ENCODE results near the gene CASKIN2.
"Not testable (repeated sequence)": the region's sequence is repeated elsewhere in the genome, so short reads cannot be mapped to it uniquely, and the experiment has no call there.

Gene CASKIN2

GRCh38 chr17:75456417-75457046 lies 58.8 kb downstream of the CASKIN2 start, which contains the start of gene TMEM94:
TSS of gene TMEM94 (plus strand) at chr17:75456635. CDS start at chr17:75471906, 15,271 bp downstream.
- DNase-seq, result peak; percentile 90 to 99 (median 97)
- intact Hi-C loops (cut with DNase I), result loop anchor here (5.0 kb wide), 1 partner anchor 61 kb away; the partner anchor contains the start of genes CASKIN2 and TSEN54

GRCh38 chr17:75456039-75456416 lies 59.3 kb downstream of the CASKIN2 start:
- intact Hi-C loops (cut with DNase I), result loop anchor here (5.0 kb wide), 1 partner anchor 61 kb away; the partner anchor contains the start of genes CASKIN2 and TSEN54

DNA sequence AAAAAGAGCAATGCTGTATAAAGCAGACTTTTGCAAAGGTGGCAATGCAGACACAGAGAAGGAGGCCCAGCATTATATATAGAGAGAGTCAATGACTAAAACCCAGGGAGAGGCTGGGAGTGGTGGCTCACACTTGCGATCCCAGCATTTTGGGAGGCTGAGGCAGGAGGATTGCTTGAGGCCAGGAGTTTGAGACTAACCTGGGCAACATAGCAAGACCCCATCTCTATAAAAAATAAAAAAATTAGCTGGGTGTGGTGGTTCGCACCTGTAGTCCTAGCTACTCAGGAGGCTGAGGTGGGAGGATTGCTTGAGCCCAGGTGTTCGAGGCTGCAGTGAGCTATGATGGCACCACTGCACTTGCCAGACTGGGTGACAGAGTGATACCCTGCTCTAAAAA lies 60.7 kb downstream of the CASKIN2 start:
- intact Hi-C loops (cut with DNase I), result loop anchor here (5.0 kb wide), 1 partner anchor 63 kb away; the partner anchor contains the start of genes CASKIN2 and TSEN54

More at GRCh38 chr17:75456039-75456416, 59.3 kb downstream of the CASKIN2 start:
- peak in 9 of 42 donors; percentile 20 to 51 (median 39) for DNase-seq

DNA sequence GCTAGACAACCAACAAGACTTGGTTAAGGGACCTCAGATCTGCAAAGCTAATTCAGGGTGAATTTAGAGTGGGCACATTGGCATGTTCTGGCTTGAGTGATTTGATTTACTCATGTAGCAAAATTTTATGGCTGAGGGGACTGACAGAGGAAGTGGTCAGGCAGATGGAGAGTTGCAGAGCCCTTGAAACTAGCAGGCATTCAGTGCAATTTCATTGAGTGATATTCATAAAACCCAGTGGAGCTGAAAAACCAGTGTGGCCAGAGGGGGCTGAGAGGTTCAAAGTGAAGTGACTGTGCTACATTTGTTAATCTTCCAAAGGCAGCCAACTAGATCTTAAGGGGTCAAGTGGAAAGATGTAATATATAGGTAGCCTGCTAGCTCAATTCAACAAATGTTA lies 61.1 kb downstream of the CASKIN2 start:
- intact Hi-C loops (cut with DNase I), result no loop called here
- DNase-seq, result no peak

More for the DNA sequence above, 60.7 kb downstream of the CASKIN2 start:
- not testable (repeated sequence) for DNase-seq

DNA sequence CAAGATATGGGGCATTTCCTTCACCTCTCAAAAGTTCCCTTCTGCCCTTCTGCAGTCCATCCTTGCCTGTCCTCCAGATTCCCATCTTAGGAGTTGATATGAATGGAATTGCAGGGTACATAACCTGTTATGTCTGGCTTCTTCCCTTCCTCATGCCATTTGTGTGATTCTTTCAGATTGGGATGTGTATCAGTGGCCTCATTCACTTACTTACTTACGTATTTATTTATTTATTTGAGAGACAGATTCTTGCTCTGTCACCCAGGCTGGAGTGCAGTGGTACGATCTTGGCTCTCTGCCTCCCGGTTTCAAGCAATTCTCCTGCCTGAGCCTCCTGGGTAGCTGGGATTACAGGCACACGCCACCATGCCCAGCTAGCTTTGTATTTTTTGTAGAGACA lies 65.1 kb downstream of the CASKIN2 start:
- no peak for DNase-seq
- intact Hi-C loops (cut with DNase I), result no loop called here

All from head of caudate nucleus (tissue), 42 donors.